CD4-positive, alpha-beta T cell (primary cell): ENCODE measurements around the gene HAGH. TPM values are rescaled to one million over a fixed set of nuclear protein-coding genes. Genes with fewer than 3 reads are reported as not detected.

Experiments
- ATAC-seq: fragments of 200-7000 bp; cut with Tn5 transposase; one replicate; pipeline ENCODE4 v1.10.0; 2022; ENCODE audit warnings: mild to moderate bottlenecking; ENCODE audit not compliant: poor library complexity
- CTCF ChIA-PET: fragments of 350-600 bp; sonication (Branson Sonifier 250); formaldehyde crosslinking; loops from one replicate; lab custom pipeline; 2021; ENCODE audit warnings: antibody characterized with exemption, inconsistent platforms; lab: Charles Lee
- POLR2A ChIA-PET: fragments of 350-600 bp; sonication (Branson Sonifier 250); formaldehyde crosslinking; loops from one replicate; lab custom pipeline; 2021; ENCODE audit warnings: antibody characterized with exemption, inconsistent platforms; lab: Charles Lee
- DNase-seq, 14 experiments: peaks; one replicate each; pipeline ENCODE4 v3.0.0-alpha.2; 2013 to 2020; ENCODE audit warnings: mixed read lengths in 2 of 14
- H3K27ac ChIP-seq, 2 donors: one replicate each; pipeline versions ENCODE4 v1.5.1 to v1.7.0; 2013; ENCODE audit warnings: low read length in 2 of 2, low read depth in 1 of 2, mild to moderate bottlenecking in 1 of 2
- H3K27me3 ChIP-seq, 2 experiments: 1 replicate in 1 of 2; 2 replicates in 1 of 2; pipeline versions ENCODE4 v1.6.1 to v1.7.0; 2013; ENCODE audit warnings: low read length in 2 of 2, control low read depth in 1 of 2, mild to moderate bottlenecking in 1 of 2, moderate library complexity in 1 of 2; ENCODE audit not compliant: insufficient read depth in 2 of 2, control insufficient read depth in 1 of 2
- H3K36me3 ChIP-seq: one replicate; pipeline ENCODE4 v1.6.1; 2013; ENCODE audit warnings: low read length, control low read depth; ENCODE audit not compliant: insufficient read depth
- H3K4me1 ChIP-seq: one replicate; pipeline ENCODE4 v1.6.1; 2013; ENCODE audit warnings: low read length, control low read depth; ENCODE audit not compliant: insufficient read depth
- H3K4me3 ChIP-seq: one replicate; pipeline ENCODE4 v1.5.1; 2013; ENCODE audit warnings: mild to moderate bottlenecking, low read length, moderate library complexity
- H3K9me3 ChIP-seq, 2 experiments: 1 replicate in 1 of 2; 2 replicates in 1 of 2; pipeline versions ENCODE4 v1.6.1 to v1.7.0; 2013; ENCODE audit warnings: low read length in 2 of 2, mild to moderate bottlenecking in 2 of 2, control low read depth in 1 of 2, moderate library complexity in 1 of 2; ENCODE audit not compliant: control insufficient read depth in 1 of 2, insufficient read depth in 1 of 2
- H3K27ac Mint-ChIP-seq: one replicate; pipeline ENCODE4 v1.8.0; 2020; ENCODE audit warnings: mixed read lengths
- H3K27me3 Mint-ChIP-seq: one replicate; pipeline ENCODE4 v1.8.0; 2021; ENCODE audit warnings: mixed read lengths
- H3K36me3 Mint-ChIP-seq: one replicate; pipeline ENCODE4 v1.8.0; 2021; ENCODE audit warnings: low read depth, mixed read lengths
- H3K4me1 Mint-ChIP-seq: one replicate; pipeline ENCODE4 v1.8.0; 2021; ENCODE audit warnings: low read depth, mixed read lengths
- H3K4me3 Mint-ChIP-seq: one replicate; pipeline ENCODE4 v1.8.0; 2020; ENCODE audit warnings: mild to moderate bottlenecking, mixed read lengths
- H3K9me3 Mint-ChIP-seq: one replicate; pipeline ENCODE4 v1.8.0; 2020; ENCODE audit warnings: mixed read lengths
- intact Hi-C, 2 experiments: fragments of 100-400 bp; cut with DNase I in 1 of 2; cut with micrococcal nuclease in 1 of 2; formaldehyde crosslinking; loops; one replicate each; pipeline versions ENCODE4 v1.15.1 to v1.9.0; 2023 to 2025; cut with DNase I, micrococcal nuclease
- total RNA-seq, 174 experiments: library from RNA in 2 of 174; stranded (reverse) in 2 of 174; gene quantifications; one replicate each; pipeline ENCODE4 v1.2.3 and lab custom pipeline; 2021 to 2026
- TF ChIP-seq, protein P1 (sequence below): fragments of 200-600 bp; IDR thresholded peaks from one replicate; pipeline ENCODE4 v1.8.0; 2022; ENCODE audit warnings: antibody characterized with exemption, mild to moderate bottlenecking

HAGH gene
- total RNA-seq, 2 experiments from 2014 or later = 20.9 to 22.7 TPM

DNA sequence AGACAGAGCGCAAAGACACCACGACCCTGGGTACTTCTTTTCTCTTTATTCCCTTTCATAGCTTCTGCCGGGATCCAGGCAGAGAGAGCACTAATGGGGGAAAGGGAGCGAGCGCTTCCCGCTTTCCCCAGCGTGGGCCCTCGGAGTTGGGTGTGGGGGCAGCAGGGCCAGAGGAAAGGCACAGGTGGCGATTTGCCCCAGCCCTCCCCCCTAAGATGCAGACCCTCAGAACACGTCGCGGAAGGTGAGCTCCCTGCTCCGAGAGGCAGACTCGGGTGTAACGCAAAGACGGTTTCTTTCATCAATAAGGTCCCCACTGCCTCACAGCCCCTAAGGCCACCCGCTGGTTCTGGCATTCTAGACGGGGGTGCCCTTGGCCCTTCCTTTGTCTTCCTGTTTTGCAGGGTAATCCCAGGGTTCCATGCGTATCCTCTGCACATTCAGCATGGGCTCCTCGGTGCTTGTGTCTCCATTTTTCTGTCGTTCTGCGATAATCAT is 54.7 kb downstream of the HAGH start:
- CTCF ChIA-PET = interaction anchor here (1.2 to 4.0 kb wide), 2 partner anchors 11 to 41 kb away, joined by 3 to 21 read pairs; partner anchors contain the start of genes NUBP2 and SPSB3
- Mint-ChIP-seq H3K9me3 (no peaks in the 10 kb centered on the region), H3K27ac (peak overlapping the region; percentile 92), H3K4me1 (peaks cover 16% of the 10 kb centered on the region), H3K36me3 (peaks cover 36% of the 10 kb centered on the region), H3K4me3 (peak overlapping the region; percentile 98), H3K27me3 (no peaks in the 10 kb centered on the region)
- Histone ChIP-seq H3K9me3 (peaks cover 0 to 2% of the 10 kb centered on the region in 2 experiments), H3K4me3 (peak overlapping the region; percentile 89), H3K36me3 (peaks cover 26% of the 10 kb centered on the region), H3K27me3 (no peaks in the 10 kb centered on the region), H3K27ac (peak overlapping the region; percentile 41 to 69), H3K4me1 (peaks cover 42% of the 10 kb centered on the region)
- DNase-seq = no peak
- TF ChIP-seq, protein P1, sequence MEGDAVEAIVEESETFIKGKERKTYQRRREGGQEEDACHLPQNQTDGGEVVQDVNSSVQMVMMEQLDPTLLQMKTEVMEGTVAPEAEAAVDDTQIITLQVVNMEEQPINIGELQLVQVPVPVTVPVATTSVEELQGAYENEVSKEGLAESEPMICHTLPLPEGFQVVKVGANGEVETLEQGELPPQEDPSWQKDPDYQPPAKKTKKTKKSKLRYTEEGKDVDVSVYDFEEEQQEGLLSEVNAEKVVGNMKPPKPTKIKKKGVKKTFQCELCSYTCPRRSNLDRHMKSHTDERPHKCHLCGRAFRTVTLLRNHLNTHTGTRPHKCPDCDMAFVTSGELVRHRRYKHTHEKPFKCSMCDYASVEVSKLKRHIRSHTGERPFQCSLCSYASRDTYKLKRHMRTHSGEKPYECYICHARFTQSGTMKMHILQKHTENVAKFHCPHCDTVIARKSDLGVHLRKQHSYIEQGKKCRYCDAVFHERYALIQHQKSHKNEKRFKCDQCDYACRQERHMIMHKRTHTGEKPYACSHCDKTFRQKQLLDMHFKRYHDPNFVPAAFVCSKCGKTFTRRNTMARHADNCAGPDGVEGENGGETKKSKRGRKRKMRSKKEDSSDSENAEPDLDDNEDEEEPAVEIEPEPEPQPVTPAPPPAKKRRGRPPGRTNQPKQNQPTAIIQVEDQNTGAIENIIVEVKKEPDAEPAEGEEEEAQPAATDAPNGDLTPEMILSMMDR = no peak
- intact Hi-C loops = loop anchor here (2.0 to 10.0 kb wide), 9 partner anchors 55 to 420 kb away; partner anchors contain the start of genes FAHD1 (in 2 of the 2), HAGH (in 2 of the 2), GNPTG (in 1 of the 2) and JPT2 (in 1 of the 2)
- POLR2A ChIA-PET = interaction anchor here (1.1 to 7.9 kb wide), 5 partner anchors 10 to 761 kb away, joined by 3 to 163 read pairs (median 7); partner anchors contain the start of genes FAHD1, HAGH, NUBP2 and SPSB3
- no peak for ATAC-seq

DNA sequence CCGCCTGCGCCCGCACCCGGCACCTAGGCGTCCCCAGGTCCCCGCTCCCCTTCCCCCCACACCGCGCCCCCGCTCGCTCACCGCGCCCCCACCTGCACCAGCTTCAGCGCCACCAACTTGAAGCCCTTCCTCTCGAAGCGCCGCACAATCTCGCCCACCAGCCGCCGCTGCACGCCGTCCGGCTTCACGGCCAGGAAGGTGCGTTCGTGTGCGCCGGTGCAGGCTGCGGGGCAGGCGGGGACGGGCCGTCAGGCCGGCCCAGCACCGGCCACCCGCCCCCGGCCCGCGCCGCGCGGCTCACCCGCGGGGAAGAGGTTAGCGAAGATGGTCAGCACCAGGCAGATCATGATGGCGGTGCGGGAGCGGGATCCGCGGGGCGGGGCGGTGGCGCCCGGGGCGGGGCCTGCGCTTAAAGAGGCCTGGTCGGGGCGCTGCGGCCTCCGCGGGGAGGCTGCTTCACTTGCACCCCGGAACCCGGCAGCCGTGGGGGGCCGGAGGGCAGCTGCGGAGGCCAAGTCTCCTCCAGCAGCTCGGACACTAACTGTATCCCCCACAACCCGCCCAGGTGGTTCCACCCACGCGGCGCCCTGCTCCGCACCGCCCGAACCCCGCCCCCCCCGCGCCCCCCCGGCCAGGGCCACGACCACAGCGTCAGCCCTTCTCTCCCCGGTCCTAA is 55.3 kb downstream of the HAGH start, which contains the start of gene NME3:
Gene NME3 (minus strand): TSS at position 356 of the 676 bp plus-strand sequence. CDS start 9 bp downstream, at position 347.
- intact Hi-C loops = loop anchor here (5.0 to 10.0 kb wide), 6 partner anchors 56 to 419 kb away; partner anchors contain the start of genes FAHD1 (in 1 of the 2), GNPTG (in 1 of the 2), HAGH (in 1 of the 2) and JPT2 (in 1 of the 2)
- H3K36me3 Mint-ChIP-seq = peaks cover 31% of the 10 kb centered on the region
- peaks cover 16% of the 10 kb centered on the region for H3K4me1 Mint-ChIP-seq
- peaks cover 26% of the 10 kb centered on the region for H3K36me3 ChIP-seq
- TF ChIP-seq, protein P1 = no peak
- peak; percentile 53 to 83 (median 75) for DNase-seq
- peak; percentile 53 for ATAC-seq
- peak within 1 kb of the TSS; percentile 41 to 69 for H3K27ac ChIP-seq
- H3K27me3 ChIP-seq = no peaks in the 10 kb centered on the region
- peak within 1 kb of the TSS; percentile 98 for H3K4me3 Mint-ChIP-seq
- peaks cover 42% of the 10 kb centered on the region for H3K4me1 ChIP-seq
- ChIA-PET POLR2A (interaction anchor here (0.7 to 7.9 kb wide), 9 partner anchors 10 to 1076 kb away, joined by 3 to 163 read pairs (median 4); partner anchors contain the start of genes FAHD1, HAGH, JPT2 and MAPK8IP3), CTCF (interaction anchor here (4.0 kb wide), 1 partner anchor 11 kb away, joined by 21 read pairs; the partner anchor contains the start of genes NUBP2 and SPSB3)
- H3K4me3 ChIP-seq = peak within 1 kb of the TSS; percentile 89
- no peaks in the 10 kb centered on the region for H3K9me3 Mint-ChIP-seq
- peak within 1 kb of the TSS; percentile 92 for H3K27ac Mint-ChIP-seq
- no peaks in the 10 kb centered on the region for H3K27me3 Mint-ChIP-seq
- H3K9me3 ChIP-seq = no peaks in the 10 kb centered on the region
